Gastrocnemius medialis (tissue), 4 donors: ENCODE results near the gene DLEC1. TPM values are rescaled to one million over a fixed set of nuclear protein-coding genes. Genes with fewer than 3 reads are reported as not detected.

Experiments
- ATAC-seq, 2 donors: fragments of 150-250 bp; one replicate each; pipeline ENCODE4 v1.9.1; 2016
- DNase-seq, 2 donors: peaks; one replicate each; pipeline ENCODE4 v3.0.0-alpha.2; 2019
- H3K27ac ChIP-seq, 4 donors: fragments of 200-600 bp; sonication (generic); 1 replicate in 1 of 4; 2 replicates in 3 of 4; pipeline ENCODE4 v1.5.1; 2016 to 2018; ENCODE audit warnings: mild to moderate bottlenecking in 2 of 4, moderate library complexity in 1 of 4
- H3K27me3 ChIP-seq, 3 donors: fragments of 200-600 bp; sonication (generic) in 2 of 3; 1 replicate in 1 of 3; 2 replicates in 2 of 3; pipeline versions ENCODE4 v1.5.1 to v1.6.0; 2016 to 2019; ENCODE audit warnings: mild to moderate bottlenecking in 1 of 3, moderate library complexity in 1 of 3
- H3K36me3 ChIP-seq, 2 donors: fragments of 200-600 bp; sonication (generic) in 1 of 2; one replicate each; pipeline ENCODE4 v1.5.1; 2017 to 2018
- H3K4me1 ChIP-seq, 2 donors: fragments of 200-600 bp; sonication (generic) in 1 of 2; one replicate each; pipeline ENCODE4 v1.5.1; 2016 to 2017; ENCODE audit warnings: mild to moderate bottlenecking in 2 of 2
- H3K4me3 ChIP-seq, 4 donors: fragments of 200-600 bp; sonication (generic) in 3 of 4; 1 replicate in 1 of 4; 2 replicates in 3 of 4; pipeline ENCODE4 v1.5.1; 2016 to 2019; ENCODE audit warnings: mild to moderate bottlenecking in 2 of 4
- H3K9me3 ChIP-seq, 3 donors: fragments of 200-600 bp; sonication (generic) in 2 of 3; 1 replicate in 1 of 3; 2 replicates in 2 of 3; pipeline ENCODE4 v1.5.1; 2016 to 2019
- CTCF ChIP-seq, 5 experiments: fragments of 450-650 bp in 3 of 5; fragments of 200-600 bp in 2 of 5; sonication (generic) in 2 of 5; IDR thresholded peaks in 4 of 5; conservative IDR thresholded peaks in 1 of 5; 1 replicate in 4 of 5; 2 replicates in 1 of 5; pipeline ENCODE4 v1.5.1; 2016 to 2019; ENCODE audit warnings: antibody characterized with exemption in 5 of 5, mild to moderate bottlenecking in 3 of 5, moderate library complexity in 3 of 5
- POLR2A ChIP-seq, 2 donors: fragments of 450-650 bp; IDR thresholded peaks; one replicate each; pipeline ENCODE4 v1.6.1; 2017; ENCODE audit warnings: antibody characterized with exemption in 2 of 2, mild to moderate bottlenecking in 2 of 2, moderate library complexity in 2 of 2
- in situ Hi-C, 4 donors: fragments of 200-750 bp; cut with MboI; loops; one replicate each; pipeline versions ENCODE4 v1.15.0 to v1.8.0; 2017; ENCODE audit warnings: low sequenced_read_pairs in 4 of 4
- intact Hi-C: fragments of 100-400 bp; cut with DNase I; formaldehyde crosslinking; loops from one replicate; pipeline ENCODE4 v1.15.1; 2023; ENCODE audit warnings: low total_unique reads
- total RNA-seq, 4 donors: library from RNA; depleted of rRNA; stranded (reverse); fragments of >200 nt; gene quantifications; one replicate each; pipeline versions ENCODE4 v1.1.0 to v1.2.3, GENCODE V29; 2016

DLEC1 gene
- total RNA-seq, 4 donors from 2014 or later = not detected

DNA sequence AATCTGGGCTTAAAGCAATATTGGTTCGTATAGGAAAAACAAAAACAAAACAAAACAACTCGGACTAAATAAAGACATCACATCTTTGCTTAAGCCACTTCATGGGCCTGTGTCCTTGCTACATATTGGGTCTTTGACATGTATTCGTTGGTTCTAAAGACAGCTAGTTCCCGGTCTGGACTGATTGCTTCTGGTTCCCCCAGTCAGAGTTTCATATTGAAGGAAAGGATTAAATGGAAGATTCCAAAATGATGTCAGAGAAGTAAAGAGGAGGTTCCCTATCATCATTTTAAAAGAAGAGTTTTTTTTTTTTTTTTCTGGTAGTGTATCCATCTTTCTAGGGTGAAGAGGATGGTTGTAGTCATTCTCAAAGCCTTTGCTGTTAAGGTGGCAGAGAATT, 128.6 kb downstream of the DLEC1 start:
- Histone ChIP-seq H3K9me3 (no peaks in the 10 kb centered on the region), H3K27me3 (no peaks in the 10 kb centered on the region), H3K36me3 (no peaks in the 10 kb centered on the region), H3K4me1 (peaks cover 43 to 44% of the 10 kb centered on the region in 2 donors), H3K27ac (no peak overlapping the region), H3K4me3 (no peak overlapping the region)
- ATAC-seq (no peak), DNase-seq (no peak)
- in situ Hi-C loops (no loop called here), intact Hi-C loops (loop anchor here (5.0 to 10.0 kb wide), 2 partner anchors 285 to 1173 kb away; partner anchors contain the start of genes ACVR2B, EPM2AIP1 and MLH1)
- TF ChIP-seq CTCF (IDR thresholded peaks at IDR 0.05 in 4 of 5, conservative IDR thresholded peaks at IDR 0.05 in 1 of 5) (no peak), POLR2A (IDR thresholded peaks at IDR 0.05) (no peak)

GRCh38 chr3:38168151-38169026, 129.4 kb downstream of the DLEC1 start:
- no peaks in the 10 kb centered on the region for H3K27me3 ChIP-seq
- in situ Hi-C loops (no loop called here), intact Hi-C loops (loop anchor here (5.0 to 10.0 kb wide), 2 partner anchors 284 to 1174 kb away; partner anchors contain the start of genes ACVR2B, EPM2AIP1 and MLH1)
- H3K4me3 ChIP-seq = no peak overlapping the region
- peaks cover 49% of the 10 kb centered on the region in 2 donors for H3K4me1 ChIP-seq
- DNase-seq = no peak
- no peak overlapping the region for H3K27ac ChIP-seq
- ATAC-seq = no peak
- H3K9me3 ChIP-seq = no peaks in the 10 kb centered on the region
- no peaks in the 10 kb centered on the region for H3K36me3 ChIP-seq
- TF ChIP-seq POLR2A (IDR thresholded peaks at IDR 0.05) (no peak), CTCF (IDR thresholded peaks at IDR 0.05 in 4 of 5, conservative IDR thresholded peaks at IDR 0.05 in 1 of 5) (no peak)

GRCh38 chr3:38169027-38169317, 130.0 kb downstream of the DLEC1 start:
- Histone ChIP-seq H3K4me3 (no peak overlapping the region), H3K27ac (no peak overlapping the region), H3K27me3 (no peaks in the 10 kb centered on the region), H3K9me3 (no peaks in the 10 kb centered on the region), H3K4me1 (peaks cover 49 to 52% of the 10 kb centered on the region in 2 donors), H3K36me3 (no peaks in the 10 kb centered on the region)
- no peak for TF ChIP-seq POLR2A (IDR thresholded peaks at IDR 0.05)
- TF ChIP-seq CTCF (IDR thresholded peaks at IDR 0.05 in 4 of 5, conservative IDR thresholded peaks at IDR 0.05 in 1 of 5) = no peak
- ATAC-seq (no peak), DNase-seq (no peak)
- intact Hi-C loops = loop anchor here (5.0 to 10.0 kb wide), 2 partner anchors 283 to 1174 kb away; partner anchors contain the start of genes ACVR2B, EPM2AIP1 and MLH1
- in situ Hi-C loops = no loop called here

DNA sequence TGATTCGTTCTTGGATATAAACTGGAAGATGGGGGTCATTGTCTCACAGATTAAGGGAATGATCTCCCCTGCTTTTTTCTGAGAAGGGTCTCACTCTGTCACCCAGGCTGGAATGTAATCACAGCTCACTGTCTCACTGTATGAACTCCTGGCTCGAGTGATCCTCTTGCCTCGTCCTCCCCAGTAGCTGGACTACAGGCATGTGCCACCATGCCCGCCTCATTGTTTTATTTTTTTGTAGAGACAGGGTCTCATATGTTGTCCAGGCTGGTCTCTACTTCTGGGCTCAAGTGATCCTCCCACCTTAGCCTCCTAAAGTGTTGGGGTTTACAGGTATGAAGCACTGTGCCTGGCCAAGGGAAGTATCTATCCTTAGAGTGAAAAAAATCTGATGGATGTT, 131.7 kb downstream of the DLEC1 start:
- TF ChIP-seq POLR2A (IDR thresholded peaks at IDR 0.05) (no peak), CTCF (IDR thresholded peaks at IDR 0.05 in 4 of 5, conservative IDR thresholded peaks at IDR 0.05 in 1 of 5) (no peak)
- Histone ChIP-seq H3K4me3 (no peak overlapping the region), H3K9me3 (no peaks in the 10 kb centered on the region), H3K4me1 (peaks cover 46 to 49% of the 10 kb centered on the region in 2 donors), H3K27me3 (no peaks in the 10 kb centered on the region), H3K27ac (no peak overlapping the region), H3K36me3 (no peaks in the 10 kb centered on the region)
- in situ Hi-C loops = no loop called here
- DNase-seq (no peak), ATAC-seq (no peak)
- intact Hi-C loops = no loop called here
